SK-N-SH (cell line): ENCODE results near the gene CIITA. TPM values are rescaled to one million over a fixed set of nuclear protein-coding genes. Genes with fewer than 3 reads are reported as not detected.

ENCODE experiments used
- CTCF ChIA-PET: fragments of 300-600, 350-600 bp; formaldehyde crosslinking; extraction: SDS; loops from one replicate; lab custom pipeline; 2021; lab: Yijun Ruan, JAX
- POLR2A ChIA-PET: fragments of 350-600 bp; sonication (Branson Sonifier 250); formaldehyde crosslinking; extraction: SDS; loops from one replicate; lab custom pipeline; 2020; ENCODE audit warnings: antibody characterized with exemption, inconsistent platforms; lab: Yijun Ruan, JAX
- DNase-seq: peaks from one replicate; pipeline ENCODE4 v3.0.0; 2012
- H2AFZ ChIP-seq: fragments of 200-600 bp; sonication (generic); 2 replicates; pipeline ENCODE4 v1.8.1; 2016; ENCODE audit warnings: antibody characterized with exemption, mild to moderate bottlenecking, low read depth
- H3F3A ChIP-seq: fragments of 200-600 bp; sonication (generic); replicated peaks from 2 replicates; pipeline ENCODE3; 2016; ENCODE audit warnings: antibody characterized with exemption, mild to moderate bottlenecking; ENCODE audit not compliant: insufficient read depth
- H3K27ac ChIP-seq, 2 experiments: fragments of 200-500 bp in 1 of 2; fragments of 200-600 bp in 1 of 2; sonication (Bioruptor generic) in 1 of 2; sonication (generic), shearing (Covaris generic) in 1 of 2; 2 replicates each; pipeline versions ENCODE4 v1.5.1 to v1.6.1; 2014 to 2016; ENCODE audit warnings: low read depth in 2 of 2, inconsistent platforms in 1 of 2, low read length in 1 of 2, mild to moderate bottlenecking in 1 of 2, mixed read lengths in 1 of 2
- H3K27me3 ChIP-seq: fragments of 200-600 bp; sonication (generic), shearing (Covaris generic); 2 replicates; pipeline ENCODE4 v1.6.1; 2016; ENCODE audit warnings: mixed run types; ENCODE audit not compliant: insufficient read depth
- H3K36me3 ChIP-seq, 2 experiments: fragments of 200-500 bp in 1 of 2; fragments of 200-600 bp in 1 of 2; sonication (Bioruptor generic) in 1 of 2; sonication (generic) in 1 of 2; replicated peaks in 1 of 2; 2 replicates each; pipeline versions ENCODE3 to v1.5.1; 2014 to 2016; ENCODE audit warnings: low read length in 1 of 2, mild to moderate bottlenecking in 1 of 2; ENCODE audit not compliant: insufficient read depth in 2 of 2, control insufficient read depth in 1 of 2
- H3K4me1 ChIP-seq, 2 experiments: fragments of 200-500 bp in 1 of 2; fragments of 200-600 bp in 1 of 2; sonication (Bioruptor generic) in 1 of 2; sonication (generic), shearing (Covaris generic) in 1 of 2; 2 replicates each; pipeline versions ENCODE4 v1.5.1 to v1.6.1; 2014 to 2016; ENCODE audit warnings: low read depth in 1 of 2, low read length in 1 of 2, mixed run types in 1 of 2; ENCODE audit not compliant: insufficient read depth in 2 of 2, control insufficient read depth in 1 of 2
- H3K4me2 ChIP-seq: fragments of 200-600 bp; sonication (generic), shearing (Covaris generic); 2 replicates; pipeline ENCODE4 v1.6.1; 2017; ENCODE audit warnings: mixed run types
- H3K4me3 ChIP-seq, 2 experiments: fragments of 200-500 bp in 1 of 2; fragments of 200-600 bp in 1 of 2; sonication (Bioruptor generic) in 1 of 2; sonication (generic), shearing (Covaris generic) in 1 of 2; 2 replicates each; pipeline versions ENCODE4 v1.5.1 to v1.8.1; 2014 to 2016; ENCODE audit warnings: low read depth in 2 of 2, inconsistent platforms in 1 of 2, low read length in 1 of 2, mild to moderate bottlenecking in 1 of 2, mixed read lengths in 1 of 2, moderate library complexity in 1 of 2
- H3K79me2 ChIP-seq: fragments of 200-600 bp; sonication (generic); 2 replicates; pipeline ENCODE4 v1.8.1; 2017; ENCODE audit warnings: mild to moderate bottlenecking; ENCODE audit not compliant: insufficient read depth
- H3K9ac ChIP-seq: fragments of 200-600 bp; sonication (generic); 2 replicates; pipeline ENCODE4 v1.6.1; 2017; ENCODE audit warnings: mixed run types
- H3K9me2 ChIP-seq: fragments of 200-600 bp; sonication (generic); 2 replicates; pipeline ENCODE4 v1.6.1; 2017; ENCODE audit warnings: mixed run types
- H3K9me3 ChIP-seq: fragments of 200-600 bp; sonication (generic); 2 replicates; pipeline ENCODE4 v1.6.1; 2017; ENCODE audit warnings: mixed run types, mild to moderate bottlenecking, moderate library complexity
- H4K20me1 ChIP-seq: fragments of 200-600 bp; sonication (generic); 2 replicates; pipeline ENCODE4 v1.6.1; 2017; ENCODE audit warnings: mild to moderate bottlenecking, mixed run types; ENCODE audit not compliant: insufficient read depth
- CHD2 ChIP-seq: fragments of 150-350 bp; IDR thresholded peaks from 2 replicates; pipeline ENCODE4 v1.6.1; 2018; ENCODE audit warnings: low read length; ENCODE audit not compliant: partially characterized antibody
- ELF1 ChIP-seq: IDR thresholded peaks from 2 replicates; pipeline ENCODE4 v1.4.0; 2012
- EP300 ChIP-seq, 2 experiments: IDR thresholded peaks; 2 replicates each; pipeline versions ENCODE4 v1.4.0 to v1.6.1; 2012; ENCODE audit warnings: borderline replicate concordance in 1 of 2, low read depth in 1 of 2, low read length in 1 of 2
- EZH2phosphoT487 ChIP-seq: fragments of 200-600 bp; sonication (generic); IDR thresholded peaks from 2 replicates; pipeline ENCODE4 v1.6.1; 2017; ENCODE audit warnings: low read depth, mixed run types, mild to moderate bottlenecking, antibody characterized with exemption, moderate library complexity, borderline replicate concordance
- FOXM1 ChIP-seq: IDR thresholded peaks from 2 replicates; pipeline ENCODE4 v1.4.0; 2012; ENCODE audit warnings: low read depth, mild to moderate bottlenecking
- GABPA ChIP-seq: IDR thresholded peaks from 2 replicates; pipeline ENCODE4 v1.4.0; 2012; ENCODE audit warnings: low read depth, mild to moderate bottlenecking
- MXI1 ChIP-seq: IDR thresholded peaks from 2 replicates; pipeline ENCODE4 v1.6.1; 2012; ENCODE audit warnings: mild to moderate bottlenecking, low read depth, low read length, improper control_type of control experiment
- POLR2AphosphoS5 ChIP-seq: IDR thresholded peaks from 2 replicates; pipeline ENCODE4 v1.6.1; 2012; ENCODE audit warnings: low read depth, low read length
- RAD21 ChIP-seq: IDR thresholded peaks from 2 replicates; pipeline ENCODE4 v1.6.1; 2012; ENCODE audit warnings: mild to moderate bottlenecking, low read length
- RFX5 ChIP-seq: IDR thresholded peaks from 2 replicates; pipeline ENCODE4 v1.6.1; 2012; ENCODE audit warnings: mild to moderate bottlenecking, improper control_type of control experiment, low read length
- RXRA ChIP-seq: IDR thresholded peaks from 2 replicates; pipeline ENCODE4 v1.4.0; 2012; ENCODE audit warnings: low read depth, mild to moderate bottlenecking, borderline replicate concordance
- SIN3A ChIP-seq: IDR thresholded peaks from 2 replicates; pipeline ENCODE4 v1.6.1; 2012; ENCODE audit warnings: low read depth, mild to moderate bottlenecking, low read length, moderate library complexity, borderline replicate concordance
- SMC3 ChIP-seq: IDR thresholded peaks from 2 replicates; pipeline ENCODE4 v1.6.1; 2012; ENCODE audit warnings: low read depth, low read length, improper control_type of control experiment
- TCF12 ChIP-seq: IDR thresholded peaks from 2 replicates; pipeline ENCODE4 v1.4.0; 2012
- TEAD4 ChIP-seq: IDR thresholded peaks from 2 replicates; pipeline ENCODE4 v1.4.0; 2012; ENCODE audit warnings: mild to moderate bottlenecking, borderline replicate concordance; ENCODE audit not compliant: insufficient read depth
- YY1 ChIP-seq: IDR thresholded peaks from 2 replicates; pipeline ENCODE4 v1.4.0; 2012; ENCODE audit warnings: low read depth, mild to moderate bottlenecking
- WGBS: methylation state at CpG from one replicate; pipeline ENCODE4 v1.1.6; 2017; ENCODE audit warnings: low lambda C conversion rate; 5-methylcytosine and 5-hydroxymethylcytosine counted together
- polyA plus RNA-seq, 3 experiments: library from polyadenylated mRNA; depleted of rRNA; stranded (reverse); fragments of >200 nt; gene quantifications; 2 replicates each; pipeline ENCODE4 v1.2.3, GENCODE V29; 2012
- TF ChIP-seq, protein P1 (sequence below): fragments of 200-600 bp; sonication (generic); IDR thresholded peaks from 2 replicates; pipeline ENCODE4 v1.6.1; 2017; ENCODE audit warnings: antibody characterized with exemption, mild to moderate bottlenecking, moderate library complexity
- TF ChIP-seq, protein P2 (sequence below): IDR thresholded peaks from 2 replicates; pipeline ENCODE4; 2012
- TF ChIP-seq, protein P3 (sequence below): IDR thresholded peaks from 2 replicates; pipeline ENCODE4 v1.6.1; 2012; ENCODE audit warnings: mild to moderate bottlenecking, low read depth, low read length, moderate library complexity
- TF ChIP-seq, protein P4 (sequence below): fragments of 150-350 bp; IDR thresholded peaks from 2 replicates; pipeline ENCODE4 v1.6.1; 2017; ENCODE audit warnings: antibody characterized with exemption, low read length, low read depth, borderline replicate concordance
- TF ChIP-seq, protein P5 (sequence below): IDR thresholded peaks from 2 replicates; pipeline ENCODE4 v1.4.0; 2012; ENCODE audit warnings: low read depth, borderline replicate concordance
- TF ChIP-seq, protein P6 (sequence below): IDR thresholded peaks from 2 replicates; pipeline ENCODE4 v1.4.0; 2012; ENCODE audit warnings: low read depth, borderline replicate concordance

CIITA gene
- polyA plus RNA-seq, 1 of the 3 experiments (the other 2 are of a cell fraction) = 0.23 TPM

DNA sequence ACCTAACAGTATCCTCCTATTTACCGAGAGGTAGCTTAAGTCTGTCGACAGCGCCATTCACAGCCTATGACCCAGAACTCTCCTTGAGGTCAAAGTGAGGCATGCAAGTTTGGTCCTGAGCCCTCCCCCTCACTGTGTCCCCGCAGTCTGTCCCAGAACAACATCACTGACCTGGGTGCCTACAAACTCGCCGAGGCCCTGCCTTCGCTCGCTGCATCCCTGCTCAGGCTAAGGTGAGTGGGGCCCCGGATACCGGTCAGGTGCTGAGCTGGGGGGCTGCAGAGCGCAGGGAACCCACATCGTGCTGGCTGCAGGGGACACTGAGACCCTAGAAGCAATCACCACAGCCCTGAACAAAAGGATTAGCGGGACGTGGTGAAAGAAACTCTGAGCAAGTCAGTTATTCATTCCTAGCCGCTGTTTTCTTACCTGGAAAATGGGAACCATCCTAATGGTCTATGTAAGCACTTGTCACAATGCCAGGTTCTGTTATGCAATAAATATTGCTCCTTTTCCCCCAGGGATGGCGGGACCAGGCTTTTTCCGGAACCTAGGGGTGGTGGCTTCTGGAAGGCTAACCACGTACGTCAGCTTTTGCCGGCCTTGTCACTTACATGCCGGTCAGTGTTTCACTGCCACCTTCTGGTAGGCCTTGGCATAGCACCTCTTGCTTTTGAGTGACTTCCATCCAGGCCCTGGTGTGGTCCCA lies 41.4 kb downstream of the CIITA start:
- Histone ChIP-seq H3F3A (peaks cover 5% of the 10 kb centered on the region), H3K4me1 (peaks cover 0 to 13% of the 10 kb centered on the region in 2 experiments; a peak in 1 of 4 replicates), H3K9me3 (no peaks in the 10 kb centered on the region), H3K27ac (no peak overlapping the region), H2AFZ (no peak overlapping the region), H3K9ac (no peak overlapping the region), H3K27me3 (no peaks in the 10 kb centered on the region), H3K4me2 (no peak overlapping the region), H3K79me2 (no peaks in the 10 kb centered on the region), H4K20me1 (no peaks in the 10 kb centered on the region), H3K9me2 (no peaks in the 10 kb centered on the region), H3K4me3 (peak overlapping the region in 1 of 2 experiments; percentile 51; a peak in 1 of 4 replicates), H3K36me3 (no peaks in the 10 kb centered on the region)
- 58% methylated on average over 13 of the region's 21 CpGs for WGBS
- peak; percentile 88 for DNase-seq
- POLR2A ChIA-PET = interaction anchor here (1.0 to 1.1 kb wide), 2 partner anchors 101 to 174 kb away, joined by 3 to 8 read pairs; partner anchors contain the start of gene NUBP1
- CTCF ChIA-PET = interaction anchor here (0.6 to 3.5 kb wide), 58 partner anchors 9 to 657 kb away, joined by 3 to 38 read pairs (median 4); partner anchors contain the start of genes DEXI, EMP2 and NUBP1
- no peak for TF ChIP-seq FOXM1
- no peak for TF ChIP-seq YY1
- TF ChIP-seq, protein P1, sequence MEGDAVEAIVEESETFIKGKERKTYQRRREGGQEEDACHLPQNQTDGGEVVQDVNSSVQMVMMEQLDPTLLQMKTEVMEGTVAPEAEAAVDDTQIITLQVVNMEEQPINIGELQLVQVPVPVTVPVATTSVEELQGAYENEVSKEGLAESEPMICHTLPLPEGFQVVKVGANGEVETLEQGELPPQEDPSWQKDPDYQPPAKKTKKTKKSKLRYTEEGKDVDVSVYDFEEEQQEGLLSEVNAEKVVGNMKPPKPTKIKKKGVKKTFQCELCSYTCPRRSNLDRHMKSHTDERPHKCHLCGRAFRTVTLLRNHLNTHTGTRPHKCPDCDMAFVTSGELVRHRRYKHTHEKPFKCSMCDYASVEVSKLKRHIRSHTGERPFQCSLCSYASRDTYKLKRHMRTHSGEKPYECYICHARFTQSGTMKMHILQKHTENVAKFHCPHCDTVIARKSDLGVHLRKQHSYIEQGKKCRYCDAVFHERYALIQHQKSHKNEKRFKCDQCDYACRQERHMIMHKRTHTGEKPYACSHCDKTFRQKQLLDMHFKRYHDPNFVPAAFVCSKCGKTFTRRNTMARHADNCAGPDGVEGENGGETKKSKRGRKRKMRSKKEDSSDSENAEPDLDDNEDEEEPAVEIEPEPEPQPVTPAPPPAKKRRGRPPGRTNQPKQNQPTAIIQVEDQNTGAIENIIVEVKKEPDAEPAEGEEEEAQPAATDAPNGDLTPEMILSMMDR = peak; percentile 94
- TF ChIP-seq EP300 (IDR thresholded peaks at IDR 0.05; ENCODE audit: borderline replicate concordance in 1 of 2, low read depth in 1 of 2, low read length in 1 of 2) = no peak
- TF ChIP-seq, protein P2, sequence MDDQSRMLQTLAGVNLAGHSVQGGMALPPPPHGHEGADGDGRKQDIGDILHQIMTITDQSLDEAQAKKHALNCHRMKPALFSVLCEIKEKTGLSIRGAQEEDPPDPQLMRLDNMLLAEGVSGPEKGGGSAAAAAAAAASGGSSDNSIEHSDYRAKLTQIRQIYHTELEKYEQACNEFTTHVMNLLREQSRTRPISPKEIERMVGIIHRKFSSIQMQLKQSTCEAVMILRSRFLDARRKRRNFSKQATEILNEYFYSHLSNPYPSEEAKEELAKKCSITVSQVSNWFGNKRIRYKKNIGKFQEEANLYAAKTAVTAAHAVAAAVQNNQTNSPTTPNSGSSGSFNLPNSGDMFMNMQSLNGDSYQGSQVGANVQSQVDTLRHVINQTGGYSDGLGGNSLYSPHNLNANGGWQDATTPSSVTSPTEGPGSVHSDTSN = peak; percentile 21; the same call in 1 of the 2 replicates
- no peak for TF ChIP-seq SIN3A
- TF ChIP-seq, protein P3, sequence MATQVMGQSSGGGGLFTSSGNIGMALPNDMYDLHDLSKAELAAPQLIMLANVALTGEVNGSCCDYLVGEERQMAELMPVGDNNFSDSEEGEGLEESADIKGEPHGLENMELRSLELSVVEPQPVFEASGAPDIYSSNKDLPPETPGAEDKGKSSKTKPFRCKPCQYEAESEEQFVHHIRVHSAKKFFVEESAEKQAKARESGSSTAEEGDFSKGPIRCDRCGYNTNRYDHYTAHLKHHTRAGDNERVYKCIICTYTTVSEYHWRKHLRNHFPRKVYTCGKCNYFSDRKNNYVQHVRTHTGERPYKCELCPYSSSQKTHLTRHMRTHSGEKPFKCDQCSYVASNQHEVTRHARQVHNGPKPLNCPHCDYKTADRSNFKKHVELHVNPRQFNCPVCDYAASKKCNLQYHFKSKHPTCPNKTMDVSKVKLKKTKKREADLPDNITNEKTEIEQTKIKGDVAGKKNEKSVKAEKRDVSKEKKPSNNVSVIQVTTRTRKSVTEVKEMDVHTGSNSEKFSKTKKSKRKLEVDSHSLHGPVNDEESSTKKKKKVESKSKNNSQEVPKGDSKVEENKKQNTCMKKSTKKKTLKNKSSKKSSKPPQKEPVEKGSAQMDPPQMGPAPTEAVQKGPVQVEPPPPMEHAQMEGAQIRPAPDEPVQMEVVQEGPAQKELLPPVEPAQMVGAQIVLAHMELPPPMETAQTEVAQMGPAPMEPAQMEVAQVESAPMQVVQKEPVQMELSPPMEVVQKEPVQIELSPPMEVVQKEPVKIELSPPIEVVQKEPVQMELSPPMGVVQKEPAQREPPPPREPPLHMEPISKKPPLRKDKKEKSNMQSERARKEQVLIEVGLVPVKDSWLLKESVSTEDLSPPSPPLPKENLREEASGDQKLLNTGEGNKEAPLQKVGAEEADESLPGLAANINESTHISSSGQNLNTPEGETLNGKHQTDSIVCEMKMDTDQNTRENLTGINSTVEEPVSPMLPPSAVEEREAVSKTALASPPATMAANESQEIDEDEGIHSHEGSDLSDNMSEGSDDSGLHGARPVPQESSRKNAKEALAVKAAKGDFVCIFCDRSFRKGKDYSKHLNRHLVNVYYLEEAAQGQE = no peak
- TF ChIP-seq EZH2phosphoT487 = no peak
- TF ChIP-seq, protein P4, sequence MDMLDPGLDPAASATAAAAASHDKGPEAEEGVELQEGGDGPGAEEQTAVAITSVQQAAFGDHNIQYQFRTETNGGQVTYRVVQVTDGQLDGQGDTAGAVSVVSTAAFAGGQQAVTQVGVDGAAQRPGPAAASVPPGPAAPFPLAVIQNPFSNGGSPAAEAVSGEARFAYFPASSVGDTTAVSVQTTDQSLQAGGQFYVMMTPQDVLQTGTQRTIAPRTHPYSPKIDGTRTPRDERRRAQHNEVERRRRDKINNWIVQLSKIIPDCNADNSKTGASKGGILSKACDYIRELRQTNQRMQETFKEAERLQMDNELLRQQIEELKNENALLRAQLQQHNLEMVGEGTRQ = no peak
- peak; percentile 88 for TF ChIP-seq SMC3
- peak; percentile 95 for TF ChIP-seq RAD21
- no peak for TF ChIP-seq RXRA
- TF ChIP-seq, protein P5, sequence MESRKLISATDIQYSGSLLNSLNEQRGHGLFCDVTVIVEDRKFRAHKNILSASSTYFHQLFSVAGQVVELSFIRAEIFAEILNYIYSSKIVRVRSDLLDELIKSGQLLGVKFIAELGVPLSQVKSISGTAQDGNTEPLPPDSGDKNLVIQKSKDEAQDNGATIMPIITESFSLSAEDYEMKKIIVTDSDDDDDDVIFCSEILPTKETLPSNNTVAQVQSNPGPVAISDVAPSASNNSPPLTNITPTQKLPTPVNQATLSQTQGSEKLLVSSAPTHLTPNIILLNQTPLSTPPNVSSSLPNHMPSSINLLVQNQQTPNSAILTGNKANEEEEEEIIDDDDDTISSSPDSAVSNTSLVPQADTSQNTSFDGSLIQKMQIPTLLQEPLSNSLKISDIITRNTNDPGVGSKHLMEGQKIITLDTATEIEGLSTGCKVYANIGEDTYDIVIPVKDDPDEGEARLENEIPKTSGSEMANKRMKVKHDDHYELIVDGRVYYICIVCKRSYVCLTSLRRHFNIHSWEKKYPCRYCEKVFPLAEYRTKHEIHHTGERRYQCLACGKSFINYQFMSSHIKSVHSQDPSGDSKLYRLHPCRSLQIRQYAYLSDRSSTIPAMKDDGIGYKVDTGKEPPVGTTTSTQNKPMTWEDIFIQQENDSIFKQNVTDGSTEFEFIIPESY = no peak
- TF ChIP-seq GABPA = no peak
- no peak for TF ChIP-seq ELF1
- TF ChIP-seq POLR2AphosphoS5 = no peak
- TF ChIP-seq RFX5 = 0 out of 2 replicates have a peak, but pooled peaks have one; percentile 54
- no peak for TF ChIP-seq TEAD4
- TF ChIP-seq MXI1 = peak; percentile 79
- TF ChIP-seq CHD2 = peak; percentile 43
- no peak for TF ChIP-seq TCF12
- TF ChIP-seq, protein P6, sequence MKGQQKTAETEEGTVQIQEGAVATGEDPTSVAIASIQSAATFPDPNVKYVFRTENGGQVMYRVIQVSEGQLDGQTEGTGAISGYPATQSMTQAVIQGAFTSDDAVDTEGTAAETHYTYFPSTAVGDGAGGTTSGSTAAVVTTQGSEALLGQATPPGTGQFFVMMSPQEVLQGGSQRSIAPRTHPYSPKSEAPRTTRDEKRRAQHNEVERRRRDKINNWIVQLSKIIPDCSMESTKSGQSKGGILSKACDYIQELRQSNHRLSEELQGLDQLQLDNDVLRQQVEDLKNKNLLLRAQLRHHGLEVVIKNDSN = no peak
